ENCODE measurements around the gene NAALADL2.
"Not testable (repeated sequence)": the region's sequence is repeated elsewhere in the genome, so short reads cannot be mapped to it uniquely, and the experiment has no call there.

Gene NAALADL2

DNA sequence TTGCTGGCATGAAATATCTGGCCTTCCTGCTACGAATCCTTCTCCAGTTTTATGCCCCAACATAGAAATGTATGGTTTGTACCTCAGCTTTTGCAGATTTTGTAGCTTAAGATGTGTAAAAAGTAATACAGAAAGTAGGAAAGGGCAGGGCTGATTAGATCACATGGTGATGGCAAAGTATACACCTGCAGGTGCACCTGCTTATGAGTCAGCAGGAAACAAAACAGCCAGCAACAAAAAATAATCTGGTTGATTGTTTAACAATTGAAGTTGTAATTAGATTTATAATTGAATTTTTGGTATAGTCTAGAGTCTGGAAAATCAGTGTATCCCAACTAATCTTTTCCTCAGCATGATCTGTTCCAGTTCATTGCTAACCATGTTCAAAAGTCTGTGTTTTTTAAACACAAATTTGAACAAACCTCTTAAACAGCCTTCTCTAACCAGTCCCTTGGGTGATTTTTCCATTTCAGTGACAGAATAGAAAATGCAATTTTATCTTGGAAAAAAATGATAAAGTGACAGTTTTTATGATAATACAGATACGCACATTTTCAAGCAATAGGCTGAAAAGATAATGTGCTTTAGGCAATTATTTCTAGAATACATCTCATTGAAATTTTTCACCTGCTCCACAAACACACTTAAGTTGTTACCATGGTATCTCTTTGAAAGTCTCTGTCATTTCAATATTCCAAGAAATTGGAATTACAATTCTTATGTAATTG lies 477.4 kb downstream of the NAALADL2 start:
- no peak for DNase-seq

DNA sequence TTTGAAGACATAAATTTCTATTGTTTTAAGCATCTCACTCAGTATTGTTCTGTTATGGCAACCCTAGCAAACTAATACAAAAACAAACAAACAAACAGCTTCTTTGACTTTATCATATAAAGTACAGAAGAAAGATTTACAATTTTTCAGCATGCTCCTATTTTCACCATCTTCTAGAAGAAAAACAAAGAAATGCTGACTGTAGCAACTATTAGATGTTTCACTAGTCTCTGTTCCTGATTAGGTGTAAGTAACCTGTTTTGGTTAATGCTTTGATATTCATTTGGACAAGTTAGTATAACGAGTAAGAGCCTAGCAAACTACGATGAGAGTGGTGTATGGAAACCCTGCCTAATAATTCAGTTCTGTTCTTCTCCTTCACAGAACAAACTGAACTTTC lies 478.5 kb downstream of the NAALADL2 start:
- DNase-seq, result no peak

DNA sequence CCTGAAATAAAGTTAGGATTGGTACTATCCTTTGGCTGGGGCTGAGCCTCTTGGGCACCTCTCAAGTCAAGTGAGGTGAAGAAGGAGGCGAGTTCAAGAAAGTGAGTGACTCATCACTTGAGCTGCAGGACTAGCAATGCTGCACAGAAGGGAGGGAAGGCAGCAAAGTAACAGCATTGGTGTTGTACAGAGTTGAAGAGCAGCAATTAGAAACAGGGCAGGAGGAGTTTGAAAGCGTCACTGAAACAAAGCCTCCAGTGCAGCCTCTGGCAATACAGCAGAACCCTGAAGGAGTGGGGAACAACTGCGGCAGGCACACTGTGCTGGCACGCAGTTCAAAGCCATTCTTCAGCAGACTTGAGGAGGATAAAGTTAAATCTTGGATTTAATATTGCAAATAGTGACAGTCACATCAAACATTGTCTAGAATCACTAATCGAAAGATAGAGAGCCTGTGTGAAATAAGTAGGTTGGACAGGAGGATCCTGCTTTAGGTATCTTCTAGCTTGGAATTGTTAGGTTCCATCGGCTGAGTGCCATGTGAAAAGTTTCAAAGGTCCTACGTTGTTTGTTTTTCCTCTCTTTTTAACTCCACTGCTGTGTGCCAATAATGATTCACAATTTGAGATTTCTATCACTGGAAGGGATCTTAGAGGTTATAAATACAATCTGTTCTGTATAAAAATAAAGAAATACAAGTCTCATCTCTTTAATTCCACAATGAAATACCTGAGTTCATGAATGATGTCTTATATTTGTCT lies 479.8 kb downstream of the NAALADL2 start:
- DNase-seq, result no peak

DNA sequence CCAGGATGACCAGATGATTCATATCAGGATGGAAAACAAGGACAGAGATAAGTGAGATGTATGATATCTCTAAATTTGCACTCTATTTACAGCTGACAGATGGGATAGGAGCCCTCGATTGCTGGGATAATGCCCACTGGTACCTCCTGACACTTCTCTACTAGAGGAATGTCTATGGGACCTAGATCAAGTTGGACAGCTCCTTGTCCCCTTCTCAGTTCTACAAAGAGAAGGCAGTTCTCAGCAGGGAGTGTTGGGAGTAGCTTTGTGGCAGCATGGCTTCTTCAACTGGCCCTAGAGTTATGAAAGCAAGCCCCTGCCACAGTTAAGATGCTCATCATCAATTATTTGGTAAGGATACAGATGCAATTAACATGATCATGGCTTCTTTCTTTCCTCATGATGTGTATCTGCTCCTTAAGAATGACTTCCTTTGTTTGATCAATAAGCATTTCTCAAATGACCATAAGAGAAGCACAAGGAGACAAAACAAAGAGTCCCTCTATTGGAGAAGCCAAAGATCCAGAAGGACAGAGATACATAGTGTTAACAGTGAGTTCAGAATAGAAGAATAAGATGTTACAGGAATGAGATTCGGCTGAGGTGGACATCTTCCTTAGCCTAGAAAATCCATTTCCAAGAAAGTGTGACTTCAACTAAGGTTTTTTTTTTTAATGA lies 481.3 kb downstream of the NAALADL2 start:
- DNase-seq, result no peak

DNA sequence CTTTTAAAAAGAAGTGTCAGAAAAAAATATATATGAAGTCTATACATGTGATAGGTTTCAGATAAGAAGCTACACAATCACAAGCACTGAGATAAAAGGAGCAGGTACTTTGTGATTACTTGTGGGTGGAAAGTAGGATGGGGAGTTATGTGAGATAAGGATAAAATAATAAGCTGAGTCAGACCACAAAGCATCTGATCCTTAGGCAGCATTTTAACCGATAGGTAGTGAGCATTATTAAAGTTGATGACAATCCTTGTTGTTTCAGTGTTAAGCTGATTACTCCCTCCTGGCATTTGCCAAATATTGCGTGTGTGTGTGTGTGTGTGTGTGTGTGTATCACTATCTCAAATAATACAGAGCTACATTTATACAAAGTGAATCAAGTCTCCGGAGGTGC lies 483.1 kb downstream of the NAALADL2 start:
- no peak for DNase-seq

DNA sequence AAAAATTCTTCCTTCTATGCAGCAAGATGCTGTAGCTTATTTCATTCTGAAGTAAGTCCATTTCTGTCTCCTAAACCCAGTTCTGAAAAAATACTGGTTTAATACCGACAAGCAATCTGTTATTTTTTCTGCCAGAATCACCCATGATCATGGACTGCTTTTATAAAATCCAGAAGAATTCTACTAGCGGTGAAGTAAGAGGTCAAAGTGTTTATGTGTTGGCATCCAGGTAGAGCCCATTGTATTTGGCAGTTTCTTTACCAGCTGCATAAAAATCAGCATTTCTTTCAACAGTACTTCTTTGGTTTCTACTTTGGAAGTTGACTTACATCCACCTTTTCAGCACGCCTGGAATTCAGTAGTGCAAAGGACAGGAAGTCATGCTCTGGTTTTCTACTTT lies 484.8 kb downstream of the NAALADL2 start:
- no peak for DNase-seq

DNA sequence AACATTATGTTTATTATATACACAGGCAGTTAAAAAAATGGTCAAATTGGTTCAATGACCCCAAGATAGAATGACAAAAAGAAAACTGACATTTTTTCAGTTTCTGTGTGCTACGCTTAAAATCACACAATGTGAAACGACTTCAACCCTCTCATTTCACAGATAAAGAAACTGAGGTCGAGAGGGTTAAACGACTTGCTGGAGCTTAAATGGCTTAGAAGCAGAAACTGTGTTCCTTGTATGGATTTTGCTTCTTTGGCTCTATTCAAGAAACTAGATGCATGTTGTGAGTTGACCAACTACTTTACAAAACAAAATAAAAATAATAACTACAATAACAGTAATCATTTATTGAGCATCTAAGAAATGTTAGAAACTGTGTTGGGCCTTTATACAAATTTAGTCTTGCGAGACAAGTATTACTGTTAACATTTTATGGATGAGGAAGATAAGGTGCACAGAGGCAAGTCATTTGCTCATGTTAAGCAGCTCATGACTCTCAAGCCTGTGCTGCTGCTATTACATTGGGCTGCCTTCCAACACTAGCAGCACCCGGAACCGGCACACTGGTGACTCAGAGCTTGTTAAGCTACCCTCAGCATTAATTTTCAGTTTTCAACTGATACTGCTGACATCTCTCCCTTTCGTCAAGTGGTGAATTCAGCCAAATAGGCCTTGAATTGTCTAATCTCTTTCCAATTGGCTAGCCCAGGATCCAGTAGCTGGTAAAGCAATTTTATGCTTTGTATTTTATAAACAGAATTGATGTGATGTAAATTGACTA lies 487.6 kb downstream of the NAALADL2 start:
- no peak for DNase-seq

DNA sequence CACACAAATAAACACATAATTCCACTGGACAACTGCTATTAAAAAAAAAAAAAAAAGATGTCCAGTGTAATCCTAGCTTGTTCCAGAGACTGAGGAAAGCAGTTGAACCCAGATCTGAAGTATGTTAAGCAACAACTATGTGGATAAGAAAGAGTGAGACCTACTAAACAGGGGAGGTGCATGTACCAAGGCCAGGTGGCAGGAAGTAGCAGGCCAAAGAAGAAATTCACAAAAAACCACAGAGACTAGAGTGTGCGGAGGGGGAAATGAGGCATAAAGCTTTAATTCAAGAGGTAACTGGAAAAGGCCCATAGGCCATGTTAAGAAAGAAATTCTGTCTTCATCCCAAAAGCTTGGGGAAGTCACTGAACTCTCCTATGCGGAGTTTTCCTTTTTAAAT lies 490.0 kb downstream of the NAALADL2 start:
- no peak for DNase-seq

DNA sequence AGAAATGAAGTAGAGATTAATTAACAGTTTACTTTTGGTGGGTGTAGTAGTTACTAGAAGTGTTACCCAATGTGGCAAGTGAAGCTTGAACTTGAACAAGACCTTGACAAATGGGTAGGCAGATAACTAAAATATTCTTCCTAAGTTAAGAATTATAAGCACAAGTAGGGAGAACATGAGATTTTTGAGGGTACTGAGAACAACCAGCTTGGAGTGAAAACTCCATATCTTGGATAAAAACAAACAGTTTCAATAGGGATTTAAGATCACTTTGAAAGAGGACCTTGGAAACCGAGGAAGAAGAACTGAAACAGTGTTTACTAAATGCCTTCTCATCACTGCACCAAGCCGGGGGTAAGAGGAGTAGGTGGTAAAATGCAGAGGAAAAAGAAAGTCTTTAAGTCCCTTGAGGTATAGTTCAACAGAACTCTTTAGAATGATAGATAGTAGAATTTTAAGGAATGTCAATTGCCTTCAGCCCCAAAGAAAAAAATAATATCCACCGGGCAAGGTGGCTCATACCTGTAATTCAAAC lies 496.7 kb downstream of the NAALADL2 start:
- DNase-seq, result no peak

DNA sequence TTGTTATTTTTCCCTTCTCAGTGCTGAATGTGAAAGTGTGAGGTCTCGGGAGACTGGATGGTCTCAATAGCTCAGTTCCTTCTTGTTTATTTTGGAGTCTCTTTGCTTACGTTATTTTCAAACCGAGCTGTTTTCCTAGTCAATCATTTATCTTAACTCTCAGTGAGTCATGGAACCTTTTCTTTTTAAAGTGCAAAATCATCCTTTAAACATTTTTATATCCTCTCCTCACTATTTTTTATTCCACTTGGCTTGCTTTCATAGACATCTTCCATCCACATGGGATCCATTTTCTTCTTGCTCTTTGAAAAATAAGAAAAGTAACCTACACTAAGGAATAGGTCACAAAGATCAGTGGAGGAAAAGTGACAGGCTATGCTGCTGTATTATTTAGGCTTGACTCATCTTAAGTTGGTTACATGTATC lies 497.8 kb downstream of the NAALADL2 start:
- DNase-seq, result no peak

DNA sequence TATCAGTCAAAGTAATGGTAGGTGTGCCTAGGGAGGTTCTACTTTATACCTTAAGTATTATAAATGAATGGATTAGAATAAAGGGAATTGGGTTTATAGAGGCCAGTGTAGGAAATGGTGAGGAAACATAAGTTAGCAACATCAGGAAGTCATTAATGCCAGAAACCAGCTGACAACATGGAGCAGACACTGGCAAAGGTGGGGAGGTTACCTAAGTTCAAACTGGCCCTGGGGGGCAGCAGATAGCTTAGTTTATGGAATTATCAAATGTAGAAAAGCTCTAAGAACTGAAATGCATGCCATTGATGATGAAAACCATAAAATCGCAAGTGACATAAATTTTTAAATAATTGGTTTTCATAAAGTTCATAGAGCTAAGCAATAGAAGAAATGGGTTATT lies 498.6 kb downstream of the NAALADL2 start:
- no peak for DNase-seq

DNA sequence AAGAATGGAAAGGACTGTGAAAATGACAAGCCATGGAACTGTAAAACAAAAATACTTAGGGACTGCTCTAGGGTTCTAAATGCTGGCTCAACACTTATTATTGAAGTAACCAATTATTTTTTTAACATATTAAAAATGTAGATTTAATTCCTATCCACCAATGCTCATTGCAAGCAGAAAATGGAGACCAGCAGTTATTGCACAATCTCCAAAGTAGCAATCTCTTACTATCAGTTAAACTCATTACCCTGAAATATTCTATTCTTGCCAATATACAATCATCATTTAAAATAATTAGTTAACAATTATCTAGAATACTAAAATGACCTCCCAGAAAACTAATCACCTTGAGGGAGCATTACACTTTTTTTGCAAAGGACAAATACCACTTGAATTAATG lies 499.8 kb downstream of the NAALADL2 start:
- DNase-seq, result no peak

DNA sequence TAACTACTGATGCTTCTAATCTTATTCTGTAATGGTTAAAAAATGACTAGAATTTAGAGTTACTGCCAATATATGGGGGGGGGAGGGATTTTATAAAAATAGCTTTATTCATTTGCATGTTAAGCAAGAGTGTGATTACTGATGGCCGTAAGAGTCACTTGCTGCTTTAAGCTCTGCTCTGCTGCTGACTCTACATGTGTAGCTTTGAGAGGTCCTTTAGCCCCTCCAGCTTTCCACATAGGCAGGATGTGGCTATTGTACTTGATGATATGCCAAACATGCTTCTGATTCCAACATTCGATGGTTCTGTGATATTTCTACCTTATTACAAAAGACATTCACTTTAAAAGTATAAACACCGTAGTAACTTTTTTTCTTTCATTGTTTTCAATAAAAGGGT lies 511.3 kb downstream of the NAALADL2 start:
- not testable (repeated sequence) for DNase-seq

DNA sequence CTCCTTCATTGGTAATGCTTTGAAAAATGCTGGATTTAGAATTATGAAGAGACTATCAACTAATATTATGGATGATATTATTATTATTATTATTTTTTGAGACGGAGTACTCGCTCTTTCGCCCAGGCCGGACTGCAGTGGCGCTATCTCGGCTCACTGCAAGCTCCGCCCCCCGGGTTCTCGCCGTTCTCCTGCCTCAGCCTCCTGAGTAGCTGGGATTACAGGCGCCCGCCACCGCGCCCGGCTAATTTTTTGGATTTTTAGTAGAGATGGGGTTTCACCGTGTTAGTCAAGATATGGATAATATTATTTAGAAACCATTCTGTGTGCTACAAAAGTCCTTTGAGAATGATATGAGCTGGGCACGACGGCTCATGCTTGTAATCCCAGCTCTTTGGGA lies 512.1 kb downstream of the NAALADL2 start:
- not testable (repeated sequence) for DNase-seq

DNA sequence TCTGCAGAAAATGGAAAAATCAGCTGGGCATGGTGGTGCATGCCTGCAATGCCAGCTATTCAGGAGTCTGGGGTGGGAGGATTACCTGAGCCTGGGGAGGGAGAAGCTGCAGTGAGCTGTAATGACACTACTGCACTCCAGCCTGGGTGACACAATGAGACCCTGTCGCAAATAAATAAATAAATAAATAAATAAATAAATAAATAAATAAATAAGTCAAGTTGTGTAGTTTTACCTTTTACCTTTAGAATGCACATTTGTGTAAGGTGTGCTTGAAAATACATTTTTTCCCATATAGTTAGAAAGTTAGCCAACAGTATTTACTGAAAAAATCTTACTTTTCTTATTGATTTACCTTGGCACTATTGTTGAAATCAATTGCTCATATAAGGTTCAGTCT lies 515.6 kb downstream of the NAALADL2 start:
- DNase-seq, result no peak

DNA sequence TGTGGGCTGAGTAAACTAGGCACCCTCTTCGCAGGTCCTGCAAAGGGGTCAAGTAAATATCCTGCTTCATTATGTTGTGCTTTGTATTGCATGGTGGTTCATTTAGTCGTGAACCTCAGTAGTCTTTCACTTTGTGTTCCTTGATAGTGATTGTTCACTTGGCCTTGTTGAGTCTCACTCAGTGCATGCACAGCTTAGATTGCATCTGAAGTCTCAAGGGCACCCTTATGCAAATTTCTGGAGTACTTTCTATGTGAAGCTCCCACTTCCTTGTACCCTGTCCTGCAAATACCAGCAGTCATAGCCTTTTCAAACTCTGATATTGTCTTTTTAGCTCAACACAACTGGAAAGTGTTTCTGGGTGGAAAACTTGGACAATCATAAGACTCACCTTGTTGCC lies 519.2 kb downstream of the NAALADL2 start:
- DNase-seq, result no peak

DNA sequence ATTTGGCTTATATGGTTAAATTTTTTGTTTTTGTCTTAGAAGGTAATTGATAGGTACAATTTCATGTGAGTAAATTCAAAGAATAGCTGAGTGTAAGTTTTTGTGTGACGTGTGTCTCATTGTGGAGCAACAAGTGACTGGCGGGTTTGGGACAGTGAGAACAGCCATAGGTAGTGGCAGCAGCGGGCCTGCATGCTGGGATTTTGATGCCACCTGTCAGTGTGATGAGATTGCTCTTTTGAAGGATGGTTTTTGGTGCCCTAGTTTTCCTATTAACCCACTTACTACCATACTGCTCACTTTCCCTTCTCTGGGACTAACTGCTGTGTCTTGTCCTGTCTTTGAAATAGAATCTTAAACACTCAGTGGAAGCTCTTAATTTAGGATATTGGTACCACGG lies 522.6 kb downstream of the NAALADL2 start:
- no peak for DNase-seq

DNA sequence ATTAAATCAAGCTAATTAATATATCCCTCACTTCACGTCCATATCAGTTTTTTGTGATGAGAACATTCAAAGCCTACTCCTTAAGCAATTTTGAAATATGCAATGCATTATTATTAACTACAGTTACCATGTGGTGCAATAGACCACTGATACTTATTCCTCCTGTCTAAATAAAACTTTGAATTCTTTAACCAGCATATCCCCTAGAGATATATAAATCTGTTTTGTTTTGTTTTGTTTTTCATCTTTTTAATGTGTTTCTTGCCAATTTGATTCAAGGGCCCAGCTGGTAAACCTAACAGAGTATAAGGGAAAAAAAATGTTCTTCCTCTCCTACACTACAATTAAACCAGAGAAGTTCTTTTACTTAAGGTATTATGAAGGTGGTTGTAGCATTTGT lies 524.2 kb downstream of the NAALADL2 start:
- no peak for DNase-seq

DNA sequence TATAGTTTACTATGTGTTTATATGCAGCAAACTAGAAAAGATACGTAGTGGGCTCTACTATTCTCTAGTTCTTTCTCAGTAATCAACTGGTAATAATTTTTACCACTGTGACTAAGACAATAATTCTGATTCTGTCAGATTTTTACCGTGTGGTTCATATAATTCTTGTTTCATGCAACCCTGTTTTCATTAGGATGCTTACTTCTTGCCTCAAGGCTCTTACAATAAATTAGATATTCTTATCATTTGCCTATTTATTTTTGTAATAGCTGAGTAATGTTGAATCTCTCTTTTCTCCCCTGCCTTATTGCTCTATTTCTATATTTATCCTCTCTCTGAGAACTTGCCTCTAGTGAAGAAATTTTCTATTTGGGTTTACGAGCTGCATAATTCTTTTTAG lies 524.7 kb downstream of the NAALADL2 start:
- no peak for DNase-seq

DNA sequence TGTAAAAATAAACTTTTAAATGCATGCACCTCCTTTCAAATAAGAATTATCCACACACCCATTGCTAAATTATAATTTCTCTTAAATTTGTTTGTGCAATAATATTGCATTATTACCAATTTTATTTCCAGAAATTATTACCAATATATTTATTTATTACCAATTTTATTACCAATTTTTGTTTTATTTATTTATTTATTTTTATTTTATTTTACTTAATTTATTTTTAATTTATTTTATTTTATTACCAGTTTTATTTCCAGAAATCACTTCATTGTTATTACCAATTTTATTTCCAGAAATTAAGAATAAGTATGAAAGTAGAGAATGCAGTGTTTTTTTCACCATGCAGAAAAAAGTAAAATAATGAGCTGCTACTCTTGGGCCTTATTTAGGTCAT lies 525.4 kb downstream of the NAALADL2 start:
- DNase-seq, result no peak

DNA sequence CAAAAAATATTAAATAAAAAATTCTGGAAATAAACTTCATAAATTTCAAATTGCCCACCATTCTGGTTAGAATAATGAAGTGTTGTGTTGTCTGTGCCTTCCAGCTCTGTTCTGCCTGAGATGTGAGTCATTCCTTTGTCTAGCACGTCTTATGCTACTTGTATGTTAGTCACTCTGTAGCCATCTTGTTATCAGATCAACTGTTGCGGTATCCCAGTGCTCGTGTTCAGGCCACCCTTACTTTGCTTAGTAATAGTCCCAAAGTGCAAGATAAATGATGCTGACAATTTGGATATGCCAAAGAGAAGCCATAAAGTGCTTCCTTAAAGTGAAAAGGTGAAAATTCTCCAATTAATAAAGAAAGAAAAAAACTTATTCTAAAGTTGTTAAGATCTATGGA lies 527.5 kb downstream of the NAALADL2 start:
- no peak for DNase-seq

DNA sequence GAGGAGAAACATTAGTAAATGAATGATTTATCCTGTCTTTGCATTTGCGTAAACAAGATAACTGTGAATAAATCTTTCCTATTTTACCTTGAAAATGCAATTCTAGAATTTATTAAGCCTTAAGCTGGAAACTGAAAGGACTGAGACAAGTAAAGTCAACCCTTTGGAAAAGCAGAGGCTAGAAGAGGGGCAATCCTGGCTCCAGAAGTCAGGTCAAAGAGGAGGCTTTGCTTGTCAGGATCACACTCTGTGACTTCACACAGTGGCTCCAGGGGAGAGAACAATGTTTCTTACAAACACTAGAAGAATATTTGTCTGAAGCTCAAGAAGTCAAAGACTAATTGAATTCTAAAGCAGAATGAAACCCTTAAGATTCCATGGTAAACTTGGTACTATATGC lies 530.4 kb downstream of the NAALADL2 start:
- DNase-seq, result no peak

DNA sequence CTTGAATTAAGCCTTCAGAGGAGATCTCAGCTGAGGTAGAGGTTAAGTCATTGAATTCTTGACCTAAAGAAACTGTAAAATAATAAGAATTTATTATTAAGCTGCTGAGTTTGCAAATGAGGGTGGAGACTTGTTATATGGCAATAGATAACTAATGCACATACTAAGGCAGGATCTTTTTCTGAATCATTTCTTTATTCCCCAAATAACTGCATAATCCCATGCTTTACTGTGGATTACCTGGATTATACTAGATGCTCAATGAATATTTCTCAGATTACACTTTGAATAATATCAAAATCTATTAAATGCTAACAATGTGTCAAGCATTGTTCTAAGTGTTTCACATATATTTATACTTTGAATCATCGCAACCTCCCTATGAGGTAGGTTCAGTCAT lies 532.5 kb downstream of the NAALADL2 start:
- DNase-seq, result no peak
